Measurements from ENCODE around the gene CDCP1.

Gene CDCP1

GRCh38 chr3:45126730-45127129, 19.4 kb downstream of the CDCP1 start:
- no peak overlapping the region for H3K4me3 ChIP-seq (ENCODE audit: control insufficient read depth, low read depth, low read length)
- TF ChIP-seq CTCF (conservative IDR thresholded peaks at IDR 0.05; ENCODE audit: control insufficient read depth, insufficient read depth, low read depth, low read length): no peak
- DNase-seq (ENCODE audit: low read depth): no peak

GRCh38 chr3:45125550-45126026, 20.6 kb downstream of the CDCP1 start:
- DNase-seq (ENCODE audit: low read depth): no peak
- H3K4me3 ChIP-seq (ENCODE audit: control insufficient read depth, low read depth, low read length): no peak overlapping the region
- no peak for TF ChIP-seq CTCF (conservative IDR thresholded peaks at IDR 0.05; ENCODE audit: control insufficient read depth, insufficient read depth, low read depth, low read length)

- TF ChIP-seq CTCF (conservative IDR thresholded peaks at IDR 0.05; ENCODE audit: control insufficient read depth, insufficient read depth, low read depth, low read length): no peak
- H3K4me3 ChIP-seq (ENCODE audit: control insufficient read depth, low read depth, low read length): no peak overlapping the region
- DNase-seq (ENCODE audit: low read depth): no peak
Observed at GRCh38 chr3:45124956-45125355, 21.2 kb downstream of the CDCP1 start.

- no peak for TF ChIP-seq CTCF (conservative IDR thresholded peaks at IDR 0.05; ENCODE audit: control insufficient read depth, insufficient read depth, low read depth, low read length)
- no peak overlapping the region for H3K4me3 ChIP-seq (ENCODE audit: control insufficient read depth, low read depth, low read length)
- DNase-seq (ENCODE audit: low read depth): peak; percentile 92
Observed at GRCh38 chr3:45124352-45124751, 21.8 kb downstream of the CDCP1 start.

GRCh38 chr3:45123581-45124269, 22.5 kb downstream of the CDCP1 start:
- no peak overlapping the region for H3K4me3 ChIP-seq (ENCODE audit: control insufficient read depth, low read depth, low read length)
- no peak for TF ChIP-seq CTCF (conservative IDR thresholded peaks at IDR 0.05; ENCODE audit: control insufficient read depth, insufficient read depth, low read depth, low read length)
- peak; percentile 96 for DNase-seq (ENCODE audit: low read depth)

- H3K4me3 ChIP-seq (ENCODE audit: control insufficient read depth, low read depth, low read length): no peak overlapping the region
- peak; percentile 8 for TF ChIP-seq CTCF (conservative IDR thresholded peaks at IDR 0.05; ENCODE audit: control insufficient read depth, insufficient read depth, low read depth, low read length)
- peak; percentile 99 for DNase-seq (ENCODE audit: low read depth)
Observed at GRCh38 chr3:45123030-45123429, 23.1 kb downstream of the CDCP1 start.
